COR-L47 (cell line): ENCODE measurements around the gene ASTE1.
"Not testable (repeated sequence)": the region's sequence is repeated elsewhere in the genome, so short reads cannot be mapped to it uniquely, and the experiment has no call there.

ENCODE experiments used
- DNase-seq: peaks from one replicate; lab custom pipeline; 2025; lab: John Stamatoyannopoulos, UW

Gene ASTE1, protein sequence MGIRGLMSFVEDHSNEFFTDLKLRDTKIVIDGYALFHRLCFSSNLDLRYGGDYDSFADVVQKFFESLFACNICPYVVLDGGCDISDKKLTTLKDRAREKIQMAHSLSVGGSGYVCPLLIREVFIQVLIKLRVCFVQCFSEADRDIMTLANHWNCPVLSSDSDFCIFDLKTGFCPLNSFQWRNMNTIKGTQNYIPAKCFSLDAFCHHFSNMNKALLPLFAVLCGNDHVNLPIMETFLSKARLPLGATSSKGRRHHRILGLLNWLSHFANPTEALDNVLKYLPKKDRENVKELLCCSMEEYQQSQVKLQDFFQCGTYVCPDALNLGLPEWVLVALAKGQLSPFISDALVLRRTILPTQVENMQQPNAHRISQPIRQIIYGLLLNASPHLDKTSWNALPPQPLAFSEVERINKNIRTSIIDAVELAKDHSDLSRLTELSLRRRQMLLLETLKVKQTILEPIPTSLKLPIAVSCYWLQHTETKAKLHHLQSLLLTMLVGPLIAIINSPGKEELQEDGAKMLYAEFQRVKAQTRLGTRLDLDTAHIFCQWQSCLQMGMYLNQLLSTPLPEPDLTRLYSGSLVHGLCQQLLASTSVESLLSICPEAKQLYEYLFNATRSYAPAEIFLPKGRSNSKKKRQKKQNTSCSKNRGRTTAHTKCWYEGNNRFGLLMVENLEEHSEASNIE

DNA sequence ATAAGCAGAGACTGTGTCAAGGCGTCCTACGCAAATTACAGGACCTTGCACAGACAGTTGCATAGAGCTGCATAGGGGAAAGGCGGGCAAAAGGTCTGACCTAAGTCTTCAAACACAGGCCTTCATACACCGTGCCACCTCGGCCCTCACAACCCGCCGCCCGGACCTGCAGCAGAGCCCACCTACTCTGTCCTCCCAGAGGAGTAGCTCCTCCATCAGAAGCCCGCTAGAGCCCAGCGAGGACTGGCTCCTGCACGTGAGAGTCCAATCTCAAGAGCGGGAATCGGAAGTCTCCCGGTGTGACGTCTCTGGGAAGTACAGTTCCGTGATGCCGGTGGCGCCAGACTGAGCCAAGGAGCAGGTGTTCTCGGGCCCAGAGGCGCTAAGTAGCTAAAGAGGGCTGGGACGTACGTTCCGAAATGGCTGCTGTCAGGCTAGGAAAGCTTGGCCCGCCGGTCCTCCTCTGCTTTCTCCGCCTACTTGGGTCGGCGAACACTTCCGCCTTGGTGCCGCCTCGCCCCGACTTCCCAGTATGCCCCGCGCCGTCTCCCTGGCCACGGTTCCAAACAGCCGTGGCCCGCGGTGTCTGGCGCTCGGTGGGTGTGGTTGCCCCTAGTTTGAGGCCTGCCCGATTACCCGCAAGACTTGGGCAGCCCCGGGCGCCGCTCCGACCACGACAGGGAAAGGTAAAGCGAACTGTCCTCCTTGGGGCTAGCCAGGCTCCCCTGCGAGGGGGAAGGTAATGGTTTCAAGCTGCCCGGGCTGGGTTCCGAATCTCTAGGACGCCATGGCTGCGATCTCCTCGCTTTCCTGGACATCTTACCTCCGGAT is at the start of gene ASTE1, which contains the start of gene NEK11:
Gene ASTE1, minus strand, starts transcription at position 505 of the 831 bp plus-strand sequence. CDS start 1,519 bp downstream, outside the sequence.
Gene NEK11, plus strand, starts transcription at position 557 of the 831 bp plus-strand sequence. CDS start 2,832 bp downstream, outside the sequence.
- DNase-seq: peak; percentile 93

GRCh38 chr3:131075632-131076328 is 49.2 kb upstream of the ASTE1 start:
- DNase-seq: no peak

DNA sequence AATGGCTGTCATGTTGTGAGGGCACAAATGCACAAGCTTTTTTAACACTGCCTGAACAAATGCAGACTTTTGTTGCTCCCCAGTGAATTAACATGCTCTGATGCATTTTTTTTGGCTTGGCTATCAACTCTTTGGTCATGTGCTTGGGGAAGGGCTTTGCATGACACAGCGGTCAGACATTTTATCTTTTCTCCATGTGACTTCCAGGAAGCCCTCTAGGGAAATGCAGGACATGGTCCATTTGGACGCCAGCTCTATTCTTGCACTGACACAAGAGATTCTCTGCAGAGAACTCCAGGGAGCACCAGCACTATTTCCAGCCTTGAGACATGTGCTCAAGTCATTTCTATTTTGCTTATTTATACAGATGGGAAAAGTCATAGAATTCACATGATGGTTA is 46.2 kb upstream of the ASTE1 start:
- no peak for DNase-seq

DNA sequence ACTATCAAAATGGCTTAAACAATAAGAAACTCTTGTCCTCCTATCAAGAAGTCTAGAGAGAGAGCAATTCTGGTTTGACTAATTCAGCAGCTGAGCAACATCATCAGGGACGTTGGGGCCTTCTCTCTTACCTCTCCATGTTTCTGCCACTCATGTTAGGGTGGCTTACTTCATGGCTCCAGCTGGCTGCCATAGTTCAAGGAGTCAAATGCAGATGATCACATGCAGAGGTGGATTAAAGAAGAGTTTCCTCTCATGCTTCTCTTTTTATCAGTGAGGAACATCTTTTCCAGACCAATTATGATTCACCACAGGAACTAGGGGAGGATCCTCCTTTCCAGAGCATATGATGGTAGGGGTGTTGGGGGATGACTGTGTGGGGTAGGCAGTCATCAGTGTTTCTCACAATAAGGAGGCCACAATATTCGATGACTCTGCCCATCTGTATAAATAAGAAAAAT is 45.5 kb upstream of the ASTE1 start:
- DNase-seq: no peak

- no peak for DNase-seq
Observed at GRCh38 chr3:131067983-131068382, 41.4 kb upstream of the ASTE1 start.

- peak; percentile 22 for DNase-seq
Observed at GRCh38 chr3:131053043-131053859, 26.6 kb upstream of the ASTE1 start.

- DNase-seq: peak; percentile 27
Observed at GRCh38 chr3:131050001-131050400, 23.4 kb upstream of the ASTE1 start.

- no peak for DNase-seq
Observed at GRCh38 chr3:131048030-131048429, 21.4 kb upstream of the ASTE1 start.

- no peak for DNase-seq
Observed at GRCh38 chr3:131047582-131047981, 21.0 kb upstream of the ASTE1 start.

DNA sequence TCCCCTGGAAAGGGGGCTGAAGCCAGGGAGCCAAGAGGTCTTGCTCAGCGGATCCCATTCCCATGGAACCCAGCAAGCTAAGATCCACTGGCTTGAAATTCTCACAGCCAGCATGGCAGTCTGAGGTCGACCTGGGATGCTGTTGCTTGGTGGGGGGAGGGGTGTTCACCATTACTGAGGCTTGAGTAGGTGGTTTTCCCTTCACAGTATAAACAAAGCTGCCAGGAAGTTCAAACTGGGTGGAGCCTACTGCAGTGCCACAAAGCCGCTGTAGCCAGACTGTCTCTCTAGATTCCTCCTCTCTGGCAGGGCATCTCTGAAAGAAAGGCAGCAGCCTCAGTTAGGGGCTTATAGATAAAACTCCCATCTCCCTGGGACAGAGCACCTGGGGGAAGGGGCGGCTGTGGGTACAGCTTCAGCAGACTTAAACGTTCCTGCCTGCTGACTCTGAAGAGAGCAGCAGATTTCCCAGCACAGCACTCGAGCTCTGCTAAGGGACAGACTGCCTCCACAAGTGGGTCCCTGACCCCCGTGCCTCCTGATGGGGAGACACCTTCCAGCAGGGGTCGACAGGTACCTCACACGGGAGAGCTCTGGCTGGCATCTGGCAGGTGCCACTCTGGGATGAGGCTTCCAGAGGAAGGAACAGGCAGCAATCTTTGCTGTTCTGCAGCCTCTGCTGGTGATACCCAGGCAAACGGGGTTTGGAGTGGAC is 15.8 kb upstream of the ASTE1 start:
- not testable (repeated sequence) for DNase-seq

DNA sequence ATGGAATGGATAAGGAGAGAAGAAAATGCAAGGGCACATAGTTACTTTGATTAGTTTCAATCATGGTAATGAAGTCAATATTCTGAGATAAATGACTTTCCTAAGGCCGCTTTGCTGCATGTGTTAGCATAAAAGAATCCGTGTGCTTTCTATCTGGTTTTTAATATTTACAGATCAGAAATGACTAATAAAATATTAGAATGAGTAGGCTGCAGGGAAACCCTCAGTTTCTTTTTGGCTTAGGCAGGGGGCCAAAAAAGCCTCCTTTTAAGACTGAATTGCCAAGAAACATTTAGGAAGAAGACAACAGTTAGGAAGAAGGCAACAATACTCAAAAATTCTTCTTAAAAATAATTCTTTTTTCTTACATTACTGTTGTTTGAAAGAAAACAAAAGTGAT is 11.7 kb upstream of the ASTE1 start:
- no peak for DNase-seq

GRCh38 chr3:131036986-131037385 is 10.4 kb upstream of the ASTE1 start:
- no peak for DNase-seq

DNA sequence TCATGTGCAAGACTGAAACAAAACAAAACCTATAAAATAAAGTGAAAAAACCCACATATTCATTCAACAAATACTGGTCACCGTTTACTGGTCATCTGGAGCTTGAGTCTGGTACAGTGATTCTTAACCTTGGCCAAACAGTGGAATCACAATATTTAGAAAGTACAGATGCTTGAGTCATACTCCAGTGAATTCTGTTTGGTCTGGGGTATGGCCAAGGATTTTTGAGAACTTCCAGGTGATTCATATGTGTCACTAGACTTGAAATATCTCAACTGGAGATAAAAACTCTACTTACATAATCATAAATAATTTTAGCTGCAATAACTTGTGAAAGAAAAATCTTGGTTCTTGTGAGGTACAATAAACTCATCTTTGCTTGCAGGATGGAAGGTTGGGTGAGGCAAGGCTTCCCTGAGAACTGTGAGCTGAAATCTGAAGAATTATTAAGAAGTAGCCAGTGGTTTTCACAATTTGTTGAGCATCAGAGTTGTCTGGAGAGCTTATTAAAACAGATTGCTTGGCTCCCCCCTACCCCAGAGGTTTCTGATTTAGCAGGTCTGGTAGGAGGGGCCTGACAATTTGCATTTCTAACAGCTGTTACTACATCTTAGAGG is 9.7 kb upstream of the ASTE1 start:
- DNase-seq: no peak

DNA sequence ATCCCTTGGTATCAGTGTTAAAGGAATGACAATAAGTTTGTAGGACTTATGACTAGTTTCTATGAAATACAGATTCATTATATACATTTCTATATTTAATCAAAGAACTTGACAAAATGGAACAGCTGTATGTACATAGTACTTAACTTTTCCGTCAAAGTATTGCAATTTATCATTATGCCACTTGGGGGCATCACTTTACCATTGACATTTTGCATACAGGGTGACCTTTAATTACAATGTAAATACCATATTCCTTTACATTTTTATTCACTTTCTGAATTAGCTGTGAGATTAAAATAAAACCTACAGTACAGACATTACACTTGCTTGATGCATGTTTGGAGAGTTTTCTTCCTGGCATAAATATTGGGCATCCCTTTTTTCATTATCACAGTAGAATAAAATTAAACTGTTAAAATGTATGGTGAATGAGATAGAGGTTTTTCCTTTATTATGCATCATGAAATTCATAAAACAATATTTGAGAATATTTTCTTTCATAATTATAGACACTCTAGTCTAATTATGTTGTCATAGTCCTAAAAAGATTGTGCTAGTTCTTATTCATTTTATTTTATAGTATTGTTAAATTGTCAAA is 7.0 kb upstream of the ASTE1 start:
- peak; percentile 10 for DNase-seq

DNA sequence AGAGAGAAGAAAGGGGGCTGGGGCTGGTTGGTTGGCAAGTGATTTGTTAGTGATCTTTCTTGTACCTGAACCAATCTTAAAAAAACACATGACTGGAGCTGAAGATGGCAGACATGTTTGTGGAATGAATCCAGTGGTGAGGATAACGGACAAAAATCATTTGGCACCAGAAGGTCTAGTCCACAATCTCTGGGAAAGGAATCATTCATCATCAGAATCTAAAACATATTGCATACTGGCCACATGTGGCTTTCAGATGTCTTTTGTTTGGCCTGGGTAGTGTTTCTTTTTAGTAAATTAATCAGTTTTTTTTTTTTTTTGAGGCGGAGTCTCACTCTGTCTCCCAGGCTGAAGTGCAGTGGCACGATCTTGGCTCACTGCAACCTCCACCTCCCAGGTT is 5.0 kb upstream of the ASTE1 start:
- DNase-seq: no peak

DNA sequence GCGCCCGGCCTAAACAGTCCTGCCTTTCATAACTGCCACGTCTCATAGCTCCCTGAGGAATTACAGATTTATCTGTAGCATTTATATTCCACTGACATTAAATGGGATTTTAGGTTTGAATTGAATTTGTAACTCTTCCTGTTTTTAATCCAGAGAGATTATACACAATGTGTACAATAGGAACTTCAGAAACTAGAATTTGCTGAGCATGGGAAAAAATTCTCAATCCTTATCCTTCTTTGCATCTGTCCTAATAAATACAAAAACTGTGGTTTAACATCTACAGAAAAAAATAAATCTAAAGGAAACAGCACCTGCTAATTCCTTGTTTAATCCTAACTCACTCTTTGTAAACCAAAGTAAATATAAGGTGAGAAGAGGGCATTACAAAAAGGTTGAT is 2.2 kb upstream of the ASTE1 start:
- no peak for DNase-seq

DNA sequence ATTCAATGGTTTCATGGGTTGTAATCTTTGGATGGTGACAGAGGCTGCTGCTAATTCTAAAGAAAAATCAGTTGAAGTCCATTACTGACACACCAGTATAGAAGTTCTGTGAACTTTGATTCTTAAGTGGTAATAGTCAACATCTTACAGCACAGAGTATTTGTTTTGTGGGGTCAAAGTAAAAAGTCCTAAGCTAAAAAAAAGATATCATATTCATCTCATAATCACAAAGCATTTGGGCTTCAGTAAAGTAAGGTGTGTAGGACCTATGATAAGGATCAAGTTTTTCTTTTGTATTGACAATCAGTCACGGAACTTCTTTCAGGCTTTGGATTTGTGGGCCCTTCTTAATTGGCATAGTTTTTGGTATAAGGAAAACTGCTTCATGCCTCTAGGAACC is 1.1 kb downstream of the ASTE1 start:
- no peak for DNase-seq

GRCh38 chr3:131020122-131020693 is 6.4 kb downstream of the ASTE1 start:
- DNase-seq: no peak

GRCh38 chr3:131018970-131019369 is 7.7 kb downstream of the ASTE1 start:
- no peak for DNase-seq
